ENCODE measurements around the gene GPBP1.

- no peak for TF ChIP-seq CREB1 (CRISPR knock-in tag; IDR thresholded peaks at IDR 0.05; ENCODE audit: low read depth)
- no peak for TF ChIP-seq CTCF (conservative IDR thresholded peaks at IDR 0.05; ENCODE audit: low read depth in 2 of 2)
- TF ChIP-seq REST (IDR thresholded peaks at IDR 0.05; ENCODE audit: unreplicated experiment) = no peak
- TF ChIP-seq POLR2AphosphoS5 (IDR thresholded peaks at IDR 0.05; ENCODE audit: low read depth) = no peak
Measured at GRCh38 chr5:57157131-57157530, 16.7 kb upstream of the GPBP1 start.

Measured in GM23338 (cell line).